GM18867 (cell line): ENCODE data around the gene MCC.

Experiments used
- ATAC-seq: cut with Tn5 transposase; IDR thresholded peaks from one replicate; pipeline ENCODE4 v1.9.1; 2021; ENCODE audit warnings: mild to moderate bottlenecking, moderate library complexity; ENCODE audit not compliant: unreplicated experiment

The MCC gene

GRCh38 chr5:113253037-113253436, 235.2 kb downstream of the MCC start:
- ATAC-seq = peak; percentile 81

DNA sequence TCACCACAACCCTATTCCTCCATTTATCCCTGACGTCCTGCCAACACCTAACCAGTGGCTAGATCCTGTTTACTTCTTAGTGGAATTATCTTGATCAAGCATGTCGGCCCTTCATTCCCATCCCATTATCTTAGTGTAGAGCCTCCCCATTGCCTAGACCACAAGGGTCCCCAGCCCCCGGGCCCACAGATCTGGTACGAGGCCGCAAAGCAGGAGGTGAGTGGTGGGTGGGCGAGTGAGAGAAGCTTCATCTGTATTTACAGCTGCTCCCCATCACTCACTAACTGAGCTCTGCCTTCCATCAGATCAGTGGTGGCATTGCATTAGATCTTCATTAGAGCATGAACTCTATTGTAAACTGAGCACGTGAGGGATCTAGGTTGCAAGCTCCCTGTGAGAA, 236.2 kb downstream of the MCC start:
- no peak for ATAC-seq

- no peak for ATAC-seq
Observed at GRCh38 chr5:113250341-113250953, 237.8 kb downstream of the MCC start.

DNA sequence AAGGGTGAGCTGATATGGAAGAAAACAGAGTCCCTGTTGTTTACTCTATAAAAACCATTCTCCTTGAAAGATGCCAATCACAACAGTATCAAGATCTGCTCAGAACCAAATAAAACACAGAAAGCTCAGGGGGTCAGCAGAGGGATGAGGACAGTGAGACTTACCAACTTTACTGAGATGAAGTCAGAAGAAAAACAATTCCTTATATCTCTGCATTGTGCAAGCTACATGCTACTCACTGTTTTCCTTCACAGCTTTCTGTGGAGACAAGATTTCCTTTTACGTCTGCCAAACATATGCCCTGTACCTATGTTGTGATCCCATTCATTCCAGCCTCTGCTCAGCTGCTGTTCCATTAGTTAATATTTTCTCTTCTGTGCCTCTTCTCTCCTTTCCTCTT, 239.0 kb downstream of the MCC start:
- ATAC-seq = no peak

DNA sequence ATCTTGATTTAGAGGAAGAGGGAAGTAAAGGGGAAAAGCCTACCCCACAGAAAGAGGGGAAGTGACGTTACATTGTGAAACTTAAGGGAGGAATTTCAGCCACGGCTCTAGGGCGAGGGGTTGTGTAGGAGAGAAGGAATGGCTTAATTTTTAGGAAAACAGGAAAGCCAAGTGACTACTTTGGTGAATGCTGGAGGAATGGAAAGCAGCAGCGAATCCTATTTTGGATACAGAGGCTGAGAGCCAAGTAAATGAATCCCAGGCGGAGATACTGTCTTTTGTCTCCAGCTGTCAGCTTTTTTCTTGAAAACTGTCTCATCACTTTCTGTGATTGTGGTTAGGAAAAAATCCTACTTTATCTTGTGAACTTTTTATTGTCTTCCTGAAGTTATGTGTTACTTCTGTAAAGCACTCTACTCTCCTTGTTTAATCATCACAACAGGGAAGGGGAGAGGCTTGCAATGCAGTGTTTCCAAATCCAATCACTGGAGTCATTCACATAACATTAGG, 241.8 kb downstream of the MCC start:
- ATAC-seq = no peak

DNA sequence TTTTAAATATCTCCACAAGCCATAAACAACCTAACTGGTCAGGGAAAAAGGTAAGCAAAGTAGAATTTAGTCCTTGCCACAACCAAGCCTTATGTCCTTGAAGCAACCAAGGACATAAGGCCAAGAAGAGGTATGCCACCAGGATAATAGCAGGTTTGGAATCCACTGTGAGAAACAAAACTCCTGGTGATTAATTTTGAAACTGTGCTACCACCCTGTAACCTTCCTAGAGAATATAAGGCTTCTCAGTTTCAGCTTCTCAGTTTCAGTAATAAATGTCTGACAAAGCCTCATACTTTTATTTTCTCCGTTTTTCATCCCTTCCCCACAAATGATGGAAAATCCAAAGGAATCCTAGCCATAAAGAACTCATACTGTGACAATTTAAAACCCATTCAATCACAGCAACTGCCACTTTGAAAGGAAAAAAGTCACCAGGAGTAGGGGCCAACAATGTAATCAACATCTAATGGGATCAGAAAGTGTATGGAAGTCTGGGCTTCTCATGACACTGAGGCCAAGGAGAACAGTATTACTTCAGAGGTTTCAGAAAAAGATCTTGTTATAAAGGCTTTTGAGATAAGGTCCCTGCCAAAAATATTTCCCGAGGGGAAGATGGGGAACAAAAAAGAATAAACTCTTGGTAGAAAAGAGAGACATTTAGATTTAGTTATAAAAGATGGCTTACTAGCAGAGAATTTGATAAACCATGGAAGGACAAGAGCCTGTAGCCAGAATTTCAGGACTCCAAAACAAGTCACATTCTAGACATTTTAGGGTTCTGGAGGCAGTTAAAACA, 242.6 kb downstream of the MCC start:
- no peak for ATAC-seq

DNA sequence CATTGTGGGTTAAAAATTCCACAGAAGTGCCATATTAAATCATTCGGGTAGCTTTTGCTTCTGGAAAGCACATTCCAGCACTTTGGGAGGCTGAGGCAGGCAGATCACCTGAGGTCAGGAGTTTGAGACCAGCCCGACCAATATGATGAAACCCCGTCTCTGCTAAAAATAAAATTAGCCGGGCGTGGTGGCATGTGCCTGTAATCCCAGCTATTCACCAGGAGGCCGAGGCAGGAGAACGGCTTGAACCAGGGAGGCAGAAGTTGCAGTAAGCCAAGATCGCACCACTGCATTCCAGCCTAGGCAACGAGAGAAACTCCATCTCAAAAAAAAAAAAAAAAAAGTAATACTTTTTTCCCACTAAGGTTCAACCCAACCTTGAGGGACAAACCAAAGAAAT, 243.3 kb downstream of the MCC start:
- ATAC-seq = no peak

- no peak for ATAC-seq
Observed at GRCh38 chr5:113243349-113243664, 244.9 kb downstream of the MCC start.

- no peak for ATAC-seq
Observed at GRCh38 chr5:113242481-113243348, 245.5 kb downstream of the MCC start.

DNA sequence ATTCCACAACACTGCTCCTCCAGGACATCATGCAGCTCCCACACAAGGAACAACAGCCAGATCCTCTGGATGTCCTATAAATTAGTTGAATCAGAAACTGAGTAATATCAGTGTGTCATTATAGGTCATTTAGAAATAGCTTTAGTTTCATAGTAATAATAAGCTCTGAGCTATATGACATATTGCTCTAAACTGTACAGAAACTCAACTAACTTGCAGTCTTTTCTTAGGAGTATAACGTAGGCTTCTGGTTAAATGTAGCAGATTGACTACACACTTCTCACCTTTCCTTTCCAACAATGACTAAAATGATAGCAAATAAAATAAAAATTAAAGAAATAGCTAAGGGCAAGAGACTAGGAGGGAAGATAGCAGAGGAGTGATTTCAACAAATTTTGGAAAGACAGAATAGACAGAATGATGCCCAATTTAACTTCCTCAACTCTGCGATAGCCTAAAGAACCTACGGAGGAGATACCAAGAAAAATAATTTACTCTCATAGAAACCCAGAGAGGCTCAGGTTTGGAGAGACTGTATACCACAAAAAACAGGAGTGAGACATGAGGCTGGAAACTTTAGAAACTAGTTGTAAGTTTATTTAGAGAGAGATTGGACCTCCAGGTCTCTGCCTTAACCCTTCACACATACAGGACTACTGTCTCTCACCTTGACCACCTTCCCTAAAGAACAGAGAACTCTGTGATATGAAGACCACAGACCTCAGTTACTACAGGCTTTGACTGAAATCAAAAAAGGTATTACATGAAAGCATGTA, 247.1 kb downstream of the MCC start:
- no peak for ATAC-seq

DNA sequence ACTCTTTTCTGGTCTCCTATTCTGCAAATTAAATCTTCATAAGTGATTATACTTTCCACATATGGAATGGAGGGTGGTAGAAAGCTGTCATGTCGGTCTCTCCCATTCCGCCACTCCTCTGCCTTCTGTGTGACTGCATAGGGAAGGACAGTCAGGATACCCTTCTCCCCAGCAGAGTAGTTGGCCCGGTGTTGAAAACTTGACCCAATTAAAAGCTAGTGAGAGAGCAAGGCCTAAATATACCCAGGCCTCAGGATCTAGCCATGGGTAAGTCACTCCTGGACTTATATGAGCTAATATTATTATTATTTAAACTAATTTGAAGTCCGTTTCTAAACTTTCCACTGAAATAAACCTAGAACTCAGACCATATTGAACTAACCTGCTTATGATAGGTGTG, 248.2 kb downstream of the MCC start:
- no peak for ATAC-seq

DNA sequence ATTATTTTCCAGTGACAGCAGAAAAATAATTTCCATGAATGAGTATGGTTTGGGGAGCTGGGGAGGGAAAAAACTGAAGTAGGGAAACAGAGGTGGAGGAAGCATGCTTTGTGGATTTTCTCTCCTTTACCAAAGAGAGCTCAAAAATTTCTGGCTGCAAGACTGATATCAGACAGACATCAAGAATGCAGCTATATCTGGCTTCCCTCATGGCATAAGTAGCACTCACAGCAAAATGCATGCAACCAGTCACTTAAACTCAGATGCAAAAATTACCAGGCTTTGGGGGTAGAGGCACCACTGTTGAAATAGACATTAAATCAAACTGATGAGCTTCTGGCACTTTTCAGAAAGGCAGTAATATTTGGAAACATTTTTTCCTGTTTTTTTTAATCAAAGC, 250.4 kb downstream of the MCC start:
- ATAC-seq = no peak

DNA sequence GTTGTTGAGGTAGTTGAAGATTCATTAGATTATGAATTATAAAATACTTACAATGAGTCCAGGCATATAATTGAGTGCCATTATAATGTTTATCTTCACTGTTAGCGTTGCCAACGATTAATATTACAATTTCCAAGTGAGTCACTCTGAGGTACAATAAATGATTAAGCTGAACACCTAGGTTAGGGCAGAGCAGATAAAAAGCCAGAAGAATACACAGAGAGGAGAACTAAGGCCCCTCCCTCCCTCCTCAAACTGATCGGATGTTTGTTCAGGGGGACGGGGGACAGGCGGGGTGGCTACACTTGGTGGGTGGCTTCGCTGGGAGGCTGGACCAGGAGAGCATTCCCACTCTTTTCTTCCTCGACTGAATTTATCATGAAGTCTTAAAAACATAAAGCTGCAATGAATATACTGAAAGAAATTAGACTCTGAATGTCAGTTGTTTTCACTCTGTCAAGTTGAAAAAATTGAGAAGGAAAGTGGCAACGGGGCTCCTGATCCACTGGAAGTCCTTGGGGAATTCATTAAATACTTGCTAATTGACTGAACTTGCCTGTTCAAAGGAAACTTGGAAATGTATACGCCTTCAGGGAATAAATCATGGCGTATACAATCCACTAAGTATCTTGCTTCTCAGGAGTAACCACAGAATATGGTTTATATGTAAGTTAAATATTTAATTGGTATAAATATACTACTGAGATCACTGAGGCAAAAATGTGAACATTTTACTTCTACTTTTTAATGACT, 251.5 kb downstream of the MCC start:
- no peak for ATAC-seq

GRCh38 chr5:113235884-113236283, 252.4 kb downstream of the MCC start:
- no peak for ATAC-seq

GRCh38 chr5:113234546-113234945, 253.7 kb downstream of the MCC start:
- ATAC-seq = no peak

- ATAC-seq = no peak
Observed at GRCh38 chr5:113233606-113234005, 254.6 kb downstream of the MCC start.

DNA sequence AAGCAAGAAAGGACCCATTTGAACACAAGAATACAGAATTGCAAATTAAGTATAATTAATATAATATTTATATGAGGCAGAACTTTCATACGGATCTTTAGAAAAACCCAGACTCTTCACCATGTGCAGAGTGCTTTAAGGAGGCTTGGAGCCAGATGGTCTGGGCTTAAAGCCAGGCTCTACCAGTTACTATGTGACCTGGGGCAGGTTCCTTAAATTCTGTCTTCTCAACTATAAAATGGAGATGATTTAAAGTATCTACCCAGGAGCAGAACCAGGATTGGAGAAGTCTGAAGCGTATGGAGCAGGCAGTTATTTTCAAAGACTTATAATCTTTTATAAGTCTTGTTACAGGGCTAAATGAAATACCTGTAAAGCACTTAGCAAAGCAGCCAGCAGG, 255.6 kb downstream of the MCC start:
- ATAC-seq = no peak

DNA sequence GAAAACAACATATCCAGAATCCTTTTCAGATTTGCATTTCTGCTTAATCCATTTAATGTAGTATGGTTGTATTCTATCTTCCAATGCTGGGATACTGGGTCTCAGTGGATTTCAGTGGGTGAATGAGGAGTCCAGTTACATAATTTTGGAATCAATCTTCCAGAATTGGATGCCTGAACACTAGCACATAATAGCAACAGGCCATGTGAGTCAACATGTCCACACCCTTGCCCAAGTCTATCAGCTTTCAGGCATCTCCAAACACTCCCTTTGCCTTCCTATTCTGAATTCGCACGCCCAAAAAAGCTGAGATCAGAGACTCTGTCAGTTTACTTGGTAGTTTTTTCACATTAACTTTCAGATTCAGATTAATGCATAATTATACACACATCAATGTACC, 256.0 kb downstream of the MCC start:
- ATAC-seq = no peak

DNA sequence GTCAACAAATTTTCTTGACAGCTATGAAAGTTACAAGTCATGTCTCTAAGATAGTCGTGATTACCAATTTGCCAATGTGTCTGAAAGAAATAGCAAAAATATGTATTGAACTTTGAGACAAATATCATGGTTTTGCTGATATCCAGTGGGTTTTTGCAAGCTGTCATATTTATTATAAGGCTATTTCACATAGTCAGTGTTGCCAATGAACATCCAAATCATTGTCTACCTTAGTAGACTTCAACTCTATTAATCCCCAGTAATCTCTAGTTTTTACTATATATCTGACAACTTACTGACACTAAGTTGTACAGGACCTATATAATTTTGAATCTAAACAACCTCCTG, 256.6 kb downstream of the MCC start:
- ATAC-seq = no peak
